GM19455 (cell line): ENCODE data around the gene LRRC8B.
"Not testable (repeated sequence)": the region's sequence is repeated elsewhere in the genome, so short reads cannot be mapped to it uniquely, and the experiment has no call there.

Experiments used
- ATAC-seq: cut with Tn5 transposase; IDR thresholded peaks from one replicate; pipeline ENCODE4 v1.9.1; 2021; ENCODE audit not compliant: unreplicated experiment

LRRC8B gene

DNA sequence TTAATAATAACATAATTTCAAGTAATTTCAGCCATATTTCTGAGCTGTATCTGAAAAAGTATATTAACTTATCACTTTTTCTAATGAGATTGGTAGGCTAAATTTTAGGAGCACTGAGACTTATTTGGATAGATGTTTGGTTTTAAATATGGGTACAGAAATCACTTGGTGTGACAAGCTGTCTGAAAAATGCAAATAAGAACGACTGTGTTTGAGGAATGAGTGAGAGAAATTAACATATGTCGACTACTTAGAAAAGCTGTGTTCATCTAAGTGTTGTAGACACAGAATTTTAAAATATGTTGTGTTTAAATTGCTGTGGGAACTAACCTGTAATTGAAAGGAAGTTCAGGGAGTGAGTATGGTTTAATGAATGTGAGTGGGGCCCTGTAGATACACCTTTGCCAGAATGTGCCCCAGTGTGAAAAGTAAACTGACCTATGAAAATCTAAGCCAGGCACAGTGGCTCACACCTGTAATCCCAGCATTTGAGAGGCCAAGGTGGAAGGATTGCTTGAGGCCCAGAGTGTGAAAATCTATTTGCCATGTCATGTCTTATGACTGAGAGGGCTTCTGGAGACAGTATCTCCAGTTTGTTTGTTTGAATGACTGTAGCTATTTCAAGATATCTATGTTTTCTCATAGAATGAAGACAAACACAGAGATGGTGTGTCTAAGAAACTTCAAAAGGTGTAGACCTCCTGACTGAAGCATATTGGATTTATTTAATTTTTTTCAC is 54.5 kb downstream of the LRRC8B start:
- ATAC-seq = no peak

DNA sequence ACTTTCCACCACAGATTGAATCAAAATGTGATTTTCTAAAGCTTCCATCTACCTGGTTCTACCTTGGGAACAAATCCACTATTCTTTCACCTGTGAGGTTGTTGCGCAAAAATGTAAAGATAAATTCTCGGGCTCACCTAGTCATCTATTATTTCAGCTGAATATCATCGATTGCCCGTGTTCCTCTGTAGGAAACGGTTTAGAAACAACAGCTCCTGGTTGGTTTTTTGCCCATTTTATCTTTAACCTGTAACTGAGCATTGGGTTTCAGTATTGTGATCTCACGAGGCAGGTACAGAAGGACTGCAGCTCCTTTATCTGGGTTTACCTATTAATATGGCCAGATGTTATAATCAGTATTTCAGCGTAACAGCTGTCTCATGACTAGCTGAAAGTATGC is 55.4 kb downstream of the LRRC8B start:
- ATAC-seq = no peak

DNA sequence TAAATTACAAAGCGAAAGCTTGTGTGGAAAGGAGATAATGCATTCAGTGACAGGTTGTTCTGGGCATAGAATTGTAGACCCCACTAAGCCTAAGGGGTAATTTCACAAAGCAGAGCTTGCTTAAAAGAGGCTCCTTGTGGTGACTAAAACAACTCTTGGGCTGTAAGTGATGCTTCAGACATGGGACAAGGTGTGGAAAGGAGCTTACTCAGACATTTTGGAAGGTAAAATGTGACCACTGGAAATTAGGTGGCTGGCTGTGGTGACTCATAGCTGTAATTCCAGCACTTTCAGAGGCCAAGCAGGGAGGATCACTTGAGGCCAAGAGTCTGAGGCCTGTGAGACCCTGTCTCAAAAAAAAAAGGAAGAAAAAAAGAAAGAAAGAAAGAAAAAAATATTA is 57.2 kb downstream of the LRRC8B start:
- no peak for ATAC-seq

DNA sequence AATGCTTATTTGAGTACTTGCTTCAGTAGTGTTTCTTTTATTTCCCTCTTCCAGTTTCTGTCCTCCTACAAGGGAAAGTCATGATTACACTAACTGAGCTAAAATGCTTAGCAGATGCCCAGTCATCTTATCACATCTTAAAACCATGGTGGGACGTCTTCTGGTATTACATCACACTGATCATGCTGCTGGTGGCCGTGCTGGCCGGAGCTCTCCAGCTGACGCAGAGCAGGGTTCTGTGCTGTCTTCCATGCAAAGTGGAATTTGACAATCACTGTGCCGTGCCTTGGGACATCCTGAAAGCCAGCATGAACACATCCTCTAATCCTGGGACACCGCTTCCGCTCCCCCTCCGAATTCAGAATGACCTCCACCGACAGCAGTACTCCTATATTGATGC is 57.9 kb downstream of the LRRC8B start:
- no peak for ATAC-seq

DNA sequence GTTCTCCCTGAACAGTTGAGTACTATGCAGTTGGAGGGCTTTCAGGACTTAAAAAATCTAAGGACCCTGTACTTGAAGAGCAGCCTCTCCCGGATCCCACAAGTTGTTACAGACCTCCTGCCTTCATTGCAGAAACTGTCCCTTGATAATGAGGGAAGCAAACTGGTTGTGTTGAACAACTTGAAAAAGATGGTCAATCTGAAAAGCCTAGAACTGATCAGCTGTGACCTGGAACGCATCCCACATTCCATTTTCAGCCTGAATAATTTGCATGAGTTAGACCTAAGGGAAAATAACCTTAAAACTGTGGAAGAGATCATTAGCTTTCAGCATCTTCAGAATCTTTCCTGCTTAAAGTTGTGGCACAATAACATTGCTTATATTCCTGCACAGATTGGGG is 59.6 kb downstream of the LRRC8B start:
- no peak for ATAC-seq

DNA sequence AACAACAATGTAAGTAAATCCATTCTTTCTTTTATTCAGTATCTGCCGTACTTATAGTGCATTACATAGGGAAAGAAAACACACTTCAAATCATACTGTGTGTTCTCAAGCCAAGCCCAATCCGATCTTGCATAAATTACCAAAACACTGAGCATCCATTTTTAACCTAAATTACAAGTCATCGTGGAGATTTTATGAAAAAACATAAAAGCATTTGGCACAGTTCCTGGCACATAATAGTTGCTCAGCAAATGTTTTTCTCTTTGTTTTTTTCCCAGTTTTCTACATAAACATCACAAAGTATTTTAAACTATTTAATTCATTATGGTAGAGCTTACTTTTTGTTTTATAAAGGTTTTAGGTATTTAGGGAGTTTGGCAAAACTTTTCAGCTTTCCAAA is 60.2 kb downstream of the LRRC8B start:
- ATAC-seq = no peak

DNA sequence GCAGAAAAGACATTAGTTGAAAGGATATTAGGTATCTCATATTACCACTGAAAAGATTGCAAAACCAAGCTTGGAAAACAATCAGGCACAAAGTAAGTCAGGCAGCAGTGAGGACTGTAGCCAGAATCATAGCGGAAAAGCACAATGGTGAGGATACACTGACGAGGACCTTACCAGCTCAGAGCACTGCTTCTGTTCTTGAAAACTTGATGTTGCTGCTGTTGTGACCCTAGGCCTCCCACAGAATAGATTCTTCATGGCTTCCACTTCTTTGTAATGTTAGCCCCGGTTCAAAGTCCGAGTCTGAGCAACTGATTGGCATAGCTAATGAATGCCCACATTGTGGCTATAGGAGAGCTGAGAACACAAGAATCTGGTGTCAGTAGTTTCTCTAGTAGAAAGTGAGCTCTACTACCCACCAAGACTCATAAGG is 63.1 kb downstream of the LRRC8B start:
- ATAC-seq = no peak

DNA sequence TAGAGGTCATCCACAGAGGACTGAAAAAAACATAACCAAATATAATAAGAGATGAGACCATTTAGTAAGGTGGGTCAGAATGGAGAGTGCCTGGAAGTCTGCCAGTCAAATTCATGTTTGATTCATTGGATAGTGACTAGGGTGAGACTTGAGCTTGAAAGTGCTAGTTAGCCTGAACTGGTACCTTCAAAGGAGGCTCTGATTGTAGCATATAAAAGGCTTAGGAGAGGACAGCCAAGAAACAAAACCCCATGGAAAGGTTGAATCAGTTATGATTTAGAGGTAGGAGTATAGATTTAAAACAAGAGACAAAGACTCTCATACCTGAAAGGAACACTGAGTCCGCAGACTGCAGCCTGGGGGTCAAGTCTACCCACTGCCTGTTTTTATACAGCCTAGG is 63.9 kb downstream of the LRRC8B start:
- no peak for ATAC-seq

DNA sequence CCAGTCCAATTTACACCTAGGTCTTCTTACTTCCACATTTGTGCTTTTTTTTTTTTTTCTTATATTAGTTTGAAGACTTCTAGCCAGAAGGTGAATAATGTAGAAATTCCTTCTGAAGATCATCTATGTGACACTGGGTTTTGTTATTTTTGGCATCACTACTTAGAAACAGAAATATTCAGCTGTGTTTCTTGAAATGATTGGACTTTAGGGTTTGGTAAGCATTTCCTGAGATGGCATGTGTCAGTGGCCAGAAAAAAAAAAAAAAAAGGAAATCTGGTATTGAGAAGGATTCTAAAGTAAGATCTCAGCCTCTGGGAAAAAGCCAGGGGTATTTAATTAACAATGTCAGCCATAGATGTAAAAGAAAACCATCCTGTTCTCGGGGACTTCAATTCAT is 64.9 kb downstream of the LRRC8B start:
- ATAC-seq = no peak

DNA sequence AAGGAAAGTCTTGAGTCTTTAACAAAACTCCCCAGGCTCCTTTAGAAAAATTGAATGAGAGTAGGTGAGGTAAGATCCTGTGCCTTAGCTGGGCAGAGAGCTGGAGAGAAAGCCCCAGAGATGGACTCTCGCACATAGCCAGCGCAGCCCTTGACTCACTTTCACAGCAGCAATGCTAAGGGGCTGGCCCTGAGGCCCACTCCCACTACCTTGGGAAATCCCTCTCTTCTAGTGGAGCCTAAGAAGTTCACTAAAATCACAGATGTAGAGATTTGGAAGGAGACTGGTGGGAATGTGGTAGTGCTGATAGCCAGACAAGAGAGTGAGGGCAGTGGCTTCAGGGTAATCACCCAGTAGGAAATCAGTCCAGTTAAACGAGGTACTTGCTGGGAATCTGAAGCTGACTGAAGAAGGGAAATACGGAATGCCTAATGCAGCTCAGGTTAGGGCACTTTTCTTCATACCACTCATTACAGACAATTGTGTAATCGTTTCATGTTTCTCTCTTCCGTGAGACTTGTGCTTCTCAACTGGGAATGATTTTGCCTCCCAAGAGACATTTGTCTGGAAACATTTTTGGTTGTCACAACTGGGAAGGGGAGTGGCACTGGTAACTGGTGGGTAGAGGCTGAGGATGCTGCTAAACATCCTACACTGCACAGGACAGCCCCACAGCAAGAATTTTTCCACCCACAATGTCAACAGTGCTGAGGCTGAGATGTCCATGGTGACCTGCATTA is 65.9 kb downstream of the LRRC8B start:
- no peak for ATAC-seq

DNA sequence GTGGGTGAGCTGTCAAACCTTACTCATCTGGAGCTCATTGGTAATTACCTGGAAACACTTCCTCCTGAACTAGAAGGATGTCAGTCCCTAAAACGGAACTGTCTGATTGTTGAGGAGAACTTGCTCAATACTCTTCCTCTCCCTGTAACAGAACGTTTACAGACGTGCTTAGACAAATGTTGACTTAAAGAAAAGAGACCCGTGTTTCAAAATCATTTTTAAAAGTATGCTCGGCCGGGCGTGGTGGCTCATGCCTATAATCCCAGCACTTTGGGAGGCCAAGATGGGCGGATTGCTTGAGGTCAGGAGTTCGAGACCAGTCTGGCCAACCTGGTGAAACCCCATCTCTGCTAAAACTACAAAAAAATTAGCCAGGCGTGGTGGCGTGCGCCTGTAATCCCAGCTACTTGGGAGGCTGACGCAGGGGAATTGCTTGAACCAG is 68.3 kb downstream of the LRRC8B start:
- not testable (repeated sequence) for ATAC-seq

DNA sequence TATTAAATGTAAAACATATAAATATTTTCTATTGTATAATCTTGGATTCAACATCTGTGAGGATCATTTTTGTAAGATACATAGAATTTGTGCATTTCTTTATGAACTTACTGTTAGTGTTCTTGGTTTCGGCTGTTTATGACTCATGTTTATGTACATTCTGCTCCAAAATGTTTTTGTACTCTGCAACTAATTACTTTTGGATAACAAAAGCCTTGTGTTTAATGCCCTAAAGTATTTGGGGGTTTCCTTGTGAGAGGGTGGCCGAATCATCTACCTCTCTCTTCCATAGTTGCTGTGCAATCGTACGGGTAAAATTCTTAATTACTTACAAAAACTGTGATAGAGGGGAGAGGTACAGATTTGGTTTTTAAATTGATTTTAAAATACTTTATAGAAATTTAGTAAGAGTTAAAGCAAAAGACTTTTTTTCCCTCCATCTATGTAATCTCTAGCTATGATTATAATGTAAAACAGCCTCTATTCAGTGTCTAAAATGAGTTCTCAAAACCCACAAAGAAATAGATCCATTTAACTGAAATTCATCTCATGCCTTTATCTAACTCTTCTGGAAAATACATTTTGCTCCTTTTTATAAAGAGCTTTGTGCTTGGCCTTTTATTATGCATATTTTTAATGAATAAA is 69.6 kb downstream of the LRRC8B start:
- no peak for ATAC-seq

DNA sequence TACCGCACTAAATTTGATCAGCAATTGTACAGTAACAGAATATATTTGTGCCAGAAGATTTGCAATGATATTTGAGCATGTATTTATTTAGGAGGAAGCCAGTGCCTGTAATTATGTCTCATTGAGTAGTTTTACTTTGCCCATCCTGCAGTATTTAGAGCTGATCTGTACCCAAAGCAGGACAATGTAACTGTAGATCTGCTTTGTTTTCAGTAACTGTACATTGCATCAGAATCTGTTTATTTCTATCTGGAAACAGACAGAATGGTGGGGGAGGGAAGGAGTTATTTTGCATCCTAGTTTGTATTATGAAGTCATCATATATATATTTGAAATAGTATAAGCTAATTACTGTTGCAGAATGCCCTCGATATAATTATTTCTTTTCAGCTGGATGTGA is 72.1 kb downstream of the LRRC8B start:
- no peak for ATAC-seq

DNA sequence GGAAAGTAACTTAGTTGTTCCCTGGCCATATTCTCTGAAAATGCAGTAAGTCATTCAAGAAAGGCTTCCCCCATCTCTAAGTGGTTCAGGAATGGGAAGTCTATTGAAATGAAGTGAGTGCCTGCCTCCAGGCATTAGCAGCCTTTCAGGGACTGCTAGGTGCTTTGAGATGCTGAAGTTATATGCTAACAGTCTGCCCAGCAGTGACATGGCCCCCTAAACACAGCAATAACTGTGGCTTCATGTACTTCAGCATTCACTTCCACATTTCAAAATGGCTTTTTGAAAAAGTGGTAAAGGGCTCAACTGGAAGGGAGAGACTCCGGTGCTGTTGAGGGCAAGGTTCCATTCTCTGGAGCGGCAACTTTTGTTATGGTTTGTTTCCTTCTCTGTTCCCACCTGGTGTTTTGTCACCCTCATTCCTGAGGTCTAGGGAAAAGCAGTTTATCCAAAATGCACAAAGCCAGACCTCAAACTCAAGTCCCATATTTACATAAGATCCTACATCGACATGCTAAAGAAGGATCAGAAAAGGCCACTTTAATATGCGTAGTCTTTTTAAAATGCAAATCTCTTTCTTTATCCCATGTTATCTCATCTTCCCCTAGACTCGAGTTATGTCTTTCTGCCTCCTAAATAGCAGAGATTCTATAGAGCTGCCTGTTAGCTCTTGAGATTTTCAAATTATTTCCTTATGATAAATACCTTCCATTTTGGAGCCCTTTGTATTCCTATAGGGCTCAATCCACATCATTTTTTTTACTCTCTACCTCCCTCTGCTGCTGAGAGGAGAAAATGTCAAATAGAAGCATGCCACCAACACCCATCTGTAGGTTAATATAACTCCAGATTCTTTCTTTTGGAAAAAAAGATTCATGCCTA is 74.1 kb downstream of the LRRC8B start:
- ATAC-seq = no peak

DNA sequence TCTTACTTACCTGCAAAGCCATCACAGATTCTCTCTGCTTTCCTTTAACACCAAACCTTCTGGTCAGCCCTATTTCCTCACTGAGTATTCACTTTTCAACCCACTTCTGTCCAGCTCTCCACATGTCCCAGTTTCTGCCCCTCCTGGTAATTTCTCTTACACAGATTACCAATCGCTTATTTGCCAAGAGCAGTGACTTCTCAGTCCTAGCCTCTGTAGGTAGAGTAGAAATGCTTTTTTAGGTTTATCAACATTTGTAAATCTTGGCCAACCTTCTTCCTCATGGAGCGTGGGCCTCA is 74.7 kb downstream of the LRRC8B start:
- no peak for ATAC-seq

DNA sequence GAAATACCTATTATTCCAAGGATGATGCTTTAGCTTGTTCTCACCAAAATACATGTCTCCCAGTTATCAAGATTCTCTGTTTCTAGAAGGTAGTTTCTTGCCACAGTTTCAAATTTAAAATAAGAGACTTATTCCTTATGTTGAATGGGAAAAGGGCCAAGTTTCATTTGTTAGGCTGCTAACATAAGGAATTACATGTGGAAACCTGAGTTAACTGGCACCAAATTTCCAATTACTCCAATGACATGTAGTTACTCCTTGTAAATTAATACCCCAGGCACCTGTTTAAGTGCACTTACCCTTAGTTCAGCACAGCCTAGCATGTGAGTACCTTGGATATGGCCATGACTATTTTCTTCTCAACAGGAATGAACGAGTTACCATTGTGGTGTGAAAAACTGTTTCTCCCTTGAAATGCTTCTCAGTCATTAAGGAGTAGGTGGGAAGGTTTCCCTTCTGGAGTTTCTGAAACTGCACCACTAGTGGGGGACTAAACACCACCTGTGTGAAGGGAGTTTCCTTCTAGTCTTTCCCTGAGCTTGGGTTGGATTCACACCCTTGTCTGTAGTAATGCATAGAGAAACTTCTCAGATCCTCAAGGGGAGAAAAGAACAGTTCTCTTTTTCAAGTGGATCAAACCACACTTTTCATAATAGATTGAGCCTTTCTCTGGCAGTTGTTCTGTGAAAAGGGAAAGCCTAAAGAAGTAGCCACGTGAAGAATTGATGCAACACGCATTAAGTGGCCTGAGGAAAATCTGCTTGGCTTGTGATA is 76.0 kb downstream of the LRRC8B start:
- no peak for ATAC-seq

DNA sequence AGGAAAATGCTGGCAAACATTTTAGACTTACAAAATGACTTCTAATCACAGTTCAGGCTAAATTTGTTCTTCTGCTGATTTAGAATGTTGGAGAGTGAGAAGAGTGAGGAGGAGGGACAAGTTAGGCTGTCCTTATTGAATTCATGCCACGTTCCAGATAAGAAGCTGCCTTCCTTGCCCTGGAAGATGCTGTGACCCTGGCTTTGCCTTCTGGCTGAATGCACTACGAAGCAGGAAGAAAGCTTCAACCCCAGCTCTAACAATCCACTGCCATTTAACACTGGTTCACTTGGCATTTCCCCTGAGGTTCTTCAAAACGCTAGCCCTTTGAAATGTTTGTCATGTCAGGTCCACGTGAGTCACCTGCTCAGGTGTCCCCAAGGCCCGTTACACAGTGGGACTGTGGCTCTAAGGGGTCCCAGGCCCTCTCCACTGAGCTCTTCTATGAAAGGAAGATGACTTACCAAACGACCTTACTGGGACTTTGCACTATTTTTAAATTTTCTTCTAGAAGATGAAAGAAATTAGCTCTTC is 78.3 kb downstream of the LRRC8B start:
- no peak for ATAC-seq

DNA sequence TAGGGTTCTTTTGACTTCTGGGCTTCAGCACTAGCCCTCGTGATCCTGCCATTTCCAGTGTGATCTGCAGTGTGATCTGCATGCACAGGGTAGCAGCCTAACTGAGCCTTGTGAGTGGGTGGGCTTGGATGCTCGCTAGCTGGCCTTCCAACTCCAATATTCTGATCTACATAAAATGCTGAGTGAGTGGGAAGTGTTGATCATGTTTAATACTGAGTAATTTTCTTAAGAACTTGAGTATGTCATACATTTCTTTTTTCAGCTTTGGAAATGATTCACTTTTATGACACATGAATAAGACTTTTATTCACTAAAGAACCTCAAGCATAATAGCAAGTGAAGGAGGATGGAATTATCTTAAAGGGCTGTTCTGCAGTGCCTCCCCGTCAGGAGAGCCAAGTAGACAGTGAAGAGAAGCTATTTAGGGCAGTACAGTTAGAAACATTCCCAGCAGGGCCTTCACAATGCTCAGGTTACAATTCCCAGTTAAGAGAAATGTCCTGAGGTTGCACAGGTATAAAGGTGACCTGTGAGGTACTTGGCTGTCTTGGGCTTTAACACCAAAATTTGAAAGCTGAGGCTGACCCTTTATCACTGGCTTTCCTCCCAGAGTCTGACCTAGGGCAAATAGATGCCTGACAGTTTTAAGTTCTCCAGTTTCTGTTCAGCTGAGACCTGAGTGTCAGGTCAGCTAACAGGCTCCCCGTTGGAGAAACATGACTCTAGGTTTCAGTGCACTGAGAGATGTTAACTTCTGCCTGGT is 79.2 kb downstream of the LRRC8B start:
- ATAC-seq = no peak

DNA sequence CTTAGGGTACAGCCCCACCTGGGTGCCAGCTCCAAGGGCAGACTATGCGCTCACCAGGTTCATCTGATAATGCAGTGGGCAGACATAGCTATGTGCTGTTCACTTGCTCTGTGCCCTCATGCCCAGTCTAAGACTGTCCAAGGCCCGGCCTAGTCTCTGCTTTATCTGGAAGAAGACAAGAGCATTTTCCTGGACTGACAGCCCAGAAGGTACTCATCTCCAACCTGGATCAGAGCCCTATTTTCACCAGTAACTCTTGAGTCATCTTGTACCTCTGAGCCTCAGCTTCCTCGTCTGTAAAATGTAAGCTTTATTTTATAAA is 79.7 kb downstream of the LRRC8B start:
- ATAC-seq = no peak

DNA sequence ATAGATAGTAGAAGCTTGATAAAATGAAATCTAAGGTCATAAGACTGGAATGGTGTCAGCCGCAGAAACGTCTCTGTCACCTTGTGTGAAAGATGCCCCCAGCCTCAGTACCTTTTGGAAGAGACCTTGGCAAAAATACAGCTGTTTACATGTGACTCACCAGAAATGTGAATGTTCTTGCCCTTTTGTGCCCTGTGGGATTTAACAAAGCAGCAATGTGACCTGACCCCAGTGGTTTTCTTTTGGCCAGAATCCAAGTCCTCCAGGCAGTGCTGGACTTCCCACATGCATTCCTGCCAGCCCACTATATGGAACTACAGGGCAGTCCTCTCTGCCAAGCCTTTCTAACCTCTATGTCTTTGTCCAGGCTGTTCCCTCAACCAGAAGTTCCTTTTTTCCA is 81.1 kb downstream of the LRRC8B start:
- no peak for ATAC-seq
